Activated CD4-positive, alpha-beta T cell treated with anti-CD3 and anti-CD28 coated beads, Interleukin-2, amount 50 U/mL, for 48 hours (primary cell): Measurements from ENCODE around the gene PIEZO2.

Source experiments
- DNase-seq, 2 experiments: peaks; one replicate each; pipeline ENCODE4 v3.0.0-alpha.2; 2020

The PIEZO2 gene

DNA sequence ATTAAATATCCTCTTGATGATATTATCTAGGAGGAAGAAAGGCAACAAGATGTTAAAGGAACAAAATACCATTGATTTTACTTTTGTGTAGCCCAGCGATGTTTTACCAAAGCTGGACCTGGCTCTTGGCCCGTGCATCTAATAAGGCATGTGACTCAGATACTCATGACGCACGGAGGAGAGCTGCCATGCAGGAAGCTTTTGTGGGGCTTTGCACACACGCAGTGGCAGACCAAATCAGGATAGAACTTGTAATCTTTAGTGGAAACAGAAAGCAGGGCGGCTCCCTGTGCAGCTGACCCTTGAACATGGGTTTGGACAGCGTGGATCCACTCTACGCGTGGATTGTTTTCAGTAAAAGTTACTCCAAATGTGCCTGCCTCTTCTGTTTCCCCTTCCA lies 433.6 kb downstream of the PIEZO2 start:
- no peak for DNase-seq

DNA sequence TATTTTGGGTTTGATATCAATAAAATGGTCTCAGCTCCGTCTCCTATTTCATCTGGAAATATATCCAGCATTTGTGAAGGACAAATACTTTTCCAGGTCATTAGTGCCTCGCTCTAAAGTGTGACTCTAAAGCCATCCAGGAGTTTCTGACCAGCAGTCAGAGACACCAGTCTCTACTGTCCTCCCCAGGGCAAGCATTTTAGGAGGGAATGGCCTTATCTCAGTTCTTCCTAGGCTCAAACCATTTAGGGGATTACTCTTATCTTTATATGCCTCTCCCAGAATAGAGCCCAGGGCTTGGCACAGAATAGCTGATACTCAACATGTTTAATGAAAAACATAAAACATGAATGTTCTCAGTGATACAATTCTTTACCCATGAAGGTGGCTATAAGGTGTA lies 436.0 kb downstream of the PIEZO2 start:
- DNase-seq, result no peak

DNA sequence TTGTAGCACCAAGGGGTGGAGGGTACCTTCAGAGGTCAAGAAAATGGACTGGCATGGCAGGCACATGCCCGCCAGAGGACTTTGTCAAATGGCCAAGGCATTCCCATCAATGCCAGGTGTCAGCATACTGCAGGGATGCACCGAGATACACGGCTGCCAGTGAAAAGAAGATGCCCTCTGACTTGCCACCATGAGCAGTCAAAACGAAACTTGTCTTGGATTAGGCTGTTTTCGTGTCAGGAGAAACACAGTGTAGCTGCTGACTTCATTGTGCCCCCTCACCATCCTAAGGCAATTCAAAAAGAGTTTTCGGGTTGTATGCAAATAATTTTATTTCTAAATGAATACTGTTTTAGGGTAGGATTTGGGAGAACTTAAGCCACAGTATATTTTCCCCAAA lies 442.1 kb downstream of the PIEZO2 start:
- no peak for DNase-seq

DNA sequence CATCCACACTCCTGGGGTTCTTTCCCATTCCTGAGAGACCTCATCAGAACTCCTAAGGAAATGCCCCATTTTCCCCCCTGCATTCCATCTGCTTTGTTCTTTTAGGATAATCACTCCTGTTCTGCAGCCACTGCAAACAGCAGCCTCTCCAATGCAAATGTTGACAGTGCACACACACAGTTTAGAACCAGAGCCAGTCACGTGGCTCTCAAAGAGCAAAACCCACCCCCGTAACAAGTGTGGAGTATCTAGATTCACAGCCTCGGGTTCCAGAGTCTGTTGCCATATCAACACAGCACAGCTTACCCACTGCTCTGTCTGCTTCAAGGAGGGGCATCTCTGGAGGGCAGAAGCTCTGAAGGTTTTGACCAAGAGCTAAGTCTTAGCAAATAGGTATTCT lies 443.6 kb downstream of the PIEZO2 start:
- DNase-seq, result no peak

DNA sequence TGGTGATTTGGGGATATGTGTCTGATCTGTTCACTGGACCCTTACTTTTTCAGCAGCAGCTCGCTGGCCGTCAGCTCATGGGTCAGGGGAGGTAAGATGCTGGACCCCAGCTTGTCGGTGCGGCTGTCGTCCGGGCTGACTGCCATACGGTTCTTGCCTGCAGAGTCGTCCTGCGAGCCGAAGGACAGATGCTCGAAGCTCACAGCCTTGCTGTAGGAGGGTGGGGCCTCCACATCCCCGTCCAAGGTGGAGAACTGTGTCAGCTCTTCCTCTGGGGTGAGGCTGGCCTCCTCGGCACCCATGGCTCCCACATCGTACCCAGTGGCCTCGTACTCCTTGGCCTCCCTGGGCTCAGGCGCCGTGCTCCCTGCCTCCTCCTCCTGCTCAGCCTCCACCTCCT lies 444.1 kb downstream of the PIEZO2 start:
- DNase-seq, result no peak

DNA sequence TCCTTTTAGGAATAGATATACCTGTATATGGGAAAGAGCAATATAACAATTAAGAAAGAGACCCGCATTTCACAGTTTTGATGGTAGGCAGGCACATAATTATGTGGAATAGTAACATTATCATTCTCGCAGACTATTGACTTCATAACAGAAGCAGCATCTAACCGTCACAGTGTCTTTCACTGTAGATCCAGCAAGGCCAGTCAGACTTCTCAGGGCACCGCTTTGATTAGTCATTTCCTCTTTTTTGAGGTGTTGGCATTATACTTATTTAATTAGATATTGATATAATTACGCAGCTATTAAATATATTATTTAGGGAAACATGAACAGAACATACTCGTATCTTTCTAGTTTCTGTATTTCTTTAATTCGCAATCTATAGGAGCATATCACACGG lies 447.2 kb downstream of the PIEZO2 start:
- DNase-seq, result no peak

DNA sequence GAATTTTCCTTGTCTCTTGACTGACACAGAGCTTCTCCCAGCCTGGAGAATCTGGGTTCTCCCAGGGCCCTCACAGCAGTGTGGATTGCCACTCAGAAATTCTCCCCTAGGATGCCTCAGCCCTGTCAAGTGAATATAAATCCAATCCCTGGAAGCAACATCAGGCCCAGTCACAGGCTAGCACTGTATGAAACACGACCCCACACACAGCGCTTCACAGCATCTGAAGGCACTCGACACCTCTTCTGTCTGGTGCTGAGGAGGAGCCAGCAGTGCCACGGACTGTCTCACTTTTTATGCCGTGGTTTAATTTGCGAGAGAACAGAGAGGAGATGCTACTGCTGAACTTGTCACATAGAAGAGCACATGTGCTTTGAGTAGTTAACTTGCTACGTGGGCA lies 459.0 kb downstream of the PIEZO2 start:
- no peak for DNase-seq

DNA sequence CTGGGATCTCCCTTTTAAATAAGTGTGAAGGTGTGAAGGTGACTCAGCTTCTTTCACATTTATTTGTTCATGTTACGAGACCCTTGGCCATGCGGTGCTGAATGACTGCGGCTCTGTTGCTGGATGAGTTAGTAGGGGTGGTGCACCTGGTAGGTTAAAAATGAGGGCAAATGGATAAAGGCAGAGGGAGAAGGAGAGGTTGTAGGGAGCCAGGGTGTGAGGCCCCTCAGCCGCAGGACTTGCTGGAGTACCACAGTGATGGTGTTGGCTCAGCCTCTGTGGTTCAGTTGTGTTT lies 459.4 kb downstream of the PIEZO2 start:
- DNase-seq, result no peak

DNA sequence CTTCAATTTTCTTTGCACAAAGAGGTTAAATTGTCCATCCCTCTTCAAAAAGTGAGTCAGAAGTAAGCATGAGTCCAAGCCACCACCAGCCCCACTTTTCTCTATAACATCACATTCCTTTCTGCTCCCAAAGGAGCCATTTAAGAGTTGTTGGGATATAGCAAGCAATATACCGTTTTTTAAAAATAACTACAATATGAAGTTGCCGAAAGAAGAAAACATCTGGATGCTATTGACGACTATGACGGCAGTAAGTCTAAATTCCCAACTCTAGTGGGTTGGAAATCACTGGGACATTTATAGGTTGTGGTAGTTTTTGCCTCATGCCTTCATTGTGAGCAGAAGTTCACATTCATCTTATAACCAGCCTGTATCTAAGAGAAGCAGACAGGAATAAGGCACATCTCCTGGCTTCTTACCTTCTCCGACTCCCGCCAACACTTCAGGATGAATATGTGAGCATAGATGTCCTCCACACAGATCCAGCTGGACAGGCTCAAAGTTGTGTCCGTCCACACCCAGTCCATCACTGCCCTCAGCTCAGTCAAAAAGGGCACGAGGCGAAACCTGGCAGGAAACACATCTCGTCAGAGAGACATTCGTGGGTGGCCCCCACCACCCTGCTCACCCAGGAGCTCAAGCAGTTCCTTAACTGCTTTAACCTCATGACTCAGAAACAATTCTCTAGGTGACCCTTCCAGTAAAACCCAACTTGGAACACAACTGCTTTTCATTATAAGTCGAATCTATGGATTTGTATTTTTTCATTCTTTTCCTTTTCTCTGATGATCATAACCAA lies 459.9 kb downstream of the PIEZO2 start:
- no peak for DNase-seq

DNA sequence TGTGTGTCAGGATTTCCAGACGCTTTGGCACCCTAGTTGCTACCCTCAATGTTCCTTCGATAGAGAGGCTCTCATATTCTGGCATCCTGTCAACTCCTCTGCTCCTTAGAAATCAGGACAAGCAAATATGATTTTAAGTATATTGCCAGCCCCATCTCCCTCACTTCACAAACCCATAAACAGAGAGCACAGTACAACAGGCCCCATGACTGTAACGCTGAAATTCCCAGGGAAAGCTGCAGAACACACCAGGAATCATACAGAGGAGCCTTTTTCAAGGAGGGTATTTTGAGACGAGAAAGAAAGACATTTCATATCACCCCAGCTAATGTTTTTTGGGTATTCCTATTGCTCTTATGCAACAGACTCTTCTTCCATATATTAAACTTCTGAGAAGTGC lies 460.6 kb downstream of the PIEZO2 start:
- DNase-seq, result no peak

DNA sequence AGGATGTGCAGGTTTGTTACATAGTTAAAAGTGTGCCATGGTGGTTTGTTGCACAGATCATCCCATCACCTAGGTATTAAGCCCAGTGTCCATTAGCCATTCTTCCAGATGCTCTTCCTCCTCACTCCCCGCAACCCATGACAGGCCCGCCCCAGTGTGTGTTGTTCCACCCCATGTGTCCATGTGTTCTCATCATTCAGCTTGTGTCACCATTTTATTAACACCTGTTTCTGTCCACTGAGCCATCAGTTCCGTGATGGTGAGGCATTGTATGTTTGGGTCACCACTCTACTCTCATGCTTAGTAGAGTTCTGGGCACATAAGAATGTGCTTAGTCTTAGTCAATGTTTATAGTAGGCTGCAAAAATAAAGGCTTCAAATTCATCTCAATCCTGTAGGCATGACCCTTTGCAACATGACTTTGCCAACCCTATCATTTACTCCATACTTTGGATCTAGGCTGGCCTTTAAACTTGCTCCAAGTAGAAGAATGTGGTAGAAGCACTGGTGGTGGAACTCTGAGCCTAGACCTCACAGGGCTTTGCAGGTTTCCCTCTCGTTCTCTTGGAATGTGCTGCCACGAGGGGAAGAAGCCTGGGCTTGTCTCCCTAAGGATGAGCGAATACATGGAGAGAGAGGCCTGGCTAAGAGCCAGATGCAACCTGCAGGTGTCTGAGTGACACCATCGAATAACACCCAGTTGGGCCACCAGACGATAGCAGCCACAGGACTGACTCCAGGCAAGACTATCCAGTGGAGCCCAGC lies 462.0 kb downstream of the PIEZO2 start:
- no peak for DNase-seq

DNA sequence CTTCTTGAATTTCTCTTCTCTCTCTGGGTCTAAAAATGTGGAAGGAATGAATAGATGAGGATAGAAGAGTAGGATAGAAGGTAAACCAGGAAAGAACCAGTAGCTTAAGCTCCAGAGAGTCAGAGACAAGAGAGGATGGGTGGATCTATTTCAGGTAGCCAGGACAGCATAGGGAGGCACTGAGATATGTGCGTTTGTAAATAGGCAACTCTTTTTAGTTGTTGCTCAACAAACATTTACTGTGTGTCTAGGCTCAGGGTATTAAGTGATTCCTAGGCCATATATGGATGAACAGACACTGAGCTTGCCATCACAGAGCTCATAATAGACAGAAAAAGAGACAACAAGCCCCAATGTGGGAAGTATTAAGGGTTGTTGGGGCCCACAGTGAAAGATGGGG lies 463.1 kb downstream of the PIEZO2 start:
- DNase-seq, result no peak

DNA sequence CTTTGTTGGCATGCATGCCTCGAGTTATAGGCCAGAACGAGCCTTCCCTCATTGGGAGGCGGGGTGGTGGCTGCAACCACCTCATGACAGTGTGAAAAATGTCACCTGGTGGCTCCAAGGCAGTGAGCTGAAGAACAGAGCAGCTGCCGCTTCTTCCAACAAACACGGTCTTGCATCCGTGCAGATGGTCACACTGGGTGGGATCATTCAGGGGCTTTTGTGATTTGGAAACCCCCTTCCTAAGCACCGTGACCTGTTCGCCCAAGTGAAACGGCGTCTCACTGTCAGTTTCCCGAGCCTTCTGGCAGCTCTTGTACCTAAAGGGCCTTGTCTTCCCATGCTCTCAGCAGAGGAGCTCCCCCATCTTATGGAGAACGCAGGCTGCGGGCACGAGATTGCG lies 463.9 kb downstream of the PIEZO2 start:
- no peak for DNase-seq

DNA sequence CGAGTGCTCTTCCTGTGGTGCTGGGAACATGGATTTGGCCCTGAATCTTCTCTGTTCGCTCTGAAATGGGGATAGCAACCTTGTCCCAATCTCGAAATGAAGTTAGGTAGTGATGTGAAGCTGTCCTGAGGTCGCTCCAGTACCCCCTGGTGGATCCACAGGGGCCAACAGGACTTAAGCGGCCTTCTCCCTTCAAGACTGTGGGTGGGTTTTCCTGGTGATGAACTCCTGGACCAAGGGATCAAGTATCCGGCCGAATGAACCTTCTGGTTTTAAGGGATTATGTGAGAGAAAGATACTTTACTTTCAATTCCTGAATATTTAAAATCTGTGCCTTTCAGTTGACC lies 467.0 kb downstream of the PIEZO2 start:
- DNase-seq, result no peak

DNA sequence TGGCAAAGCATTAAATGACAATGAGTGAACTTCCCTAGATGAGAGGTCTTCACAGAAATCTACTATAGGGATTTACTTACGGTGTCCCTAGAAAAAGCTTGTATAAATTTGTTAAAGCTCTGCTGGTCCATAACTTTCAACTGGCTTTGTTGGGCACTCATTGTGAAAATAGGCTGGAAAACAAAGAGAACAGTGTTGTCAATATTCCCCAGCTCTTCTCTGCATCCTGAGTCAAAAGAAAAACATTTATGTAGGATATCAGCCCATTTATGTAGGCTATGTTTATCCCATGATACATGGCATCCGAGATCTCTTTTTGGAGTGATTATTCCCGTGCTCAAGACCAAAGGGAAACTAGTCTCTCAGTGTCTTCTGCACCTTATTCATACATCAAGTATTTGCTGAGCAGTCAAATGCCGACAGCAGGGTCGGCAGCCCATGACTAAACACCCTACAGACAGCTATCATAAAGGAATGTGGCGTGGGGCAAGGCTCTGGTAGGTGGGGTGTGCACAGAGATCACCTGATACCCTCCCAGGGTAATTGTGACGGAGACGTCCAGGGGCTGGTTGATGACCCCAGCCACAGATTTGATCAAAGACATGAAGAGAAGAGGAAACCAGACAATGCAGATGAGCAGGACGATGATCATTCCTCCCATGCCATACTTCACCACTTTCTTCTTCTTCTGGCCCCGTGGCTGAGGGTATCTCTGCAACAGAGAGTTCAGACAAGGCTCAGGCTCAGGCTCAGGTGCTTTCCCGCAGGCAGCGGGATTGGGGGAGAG lies 467.6 kb downstream of the PIEZO2 start:
- no peak for DNase-seq

DNA sequence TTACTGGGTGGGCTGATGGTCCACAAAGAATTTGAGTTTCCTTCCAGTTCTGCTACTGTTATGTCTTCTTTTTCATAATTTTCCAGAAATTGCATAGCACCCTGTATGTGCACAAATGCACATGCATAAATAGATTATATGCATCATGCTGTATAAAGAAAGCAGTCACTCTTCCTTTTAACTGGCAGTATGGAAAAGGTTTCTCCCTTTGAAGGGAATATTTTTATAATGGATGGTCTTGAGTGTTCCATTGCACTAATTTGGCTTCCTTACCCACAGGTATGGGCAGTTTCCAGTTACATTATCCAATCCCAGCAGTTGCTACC lies 469.1 kb downstream of the PIEZO2 start:
- DNase-seq, result no peak

DNA sequence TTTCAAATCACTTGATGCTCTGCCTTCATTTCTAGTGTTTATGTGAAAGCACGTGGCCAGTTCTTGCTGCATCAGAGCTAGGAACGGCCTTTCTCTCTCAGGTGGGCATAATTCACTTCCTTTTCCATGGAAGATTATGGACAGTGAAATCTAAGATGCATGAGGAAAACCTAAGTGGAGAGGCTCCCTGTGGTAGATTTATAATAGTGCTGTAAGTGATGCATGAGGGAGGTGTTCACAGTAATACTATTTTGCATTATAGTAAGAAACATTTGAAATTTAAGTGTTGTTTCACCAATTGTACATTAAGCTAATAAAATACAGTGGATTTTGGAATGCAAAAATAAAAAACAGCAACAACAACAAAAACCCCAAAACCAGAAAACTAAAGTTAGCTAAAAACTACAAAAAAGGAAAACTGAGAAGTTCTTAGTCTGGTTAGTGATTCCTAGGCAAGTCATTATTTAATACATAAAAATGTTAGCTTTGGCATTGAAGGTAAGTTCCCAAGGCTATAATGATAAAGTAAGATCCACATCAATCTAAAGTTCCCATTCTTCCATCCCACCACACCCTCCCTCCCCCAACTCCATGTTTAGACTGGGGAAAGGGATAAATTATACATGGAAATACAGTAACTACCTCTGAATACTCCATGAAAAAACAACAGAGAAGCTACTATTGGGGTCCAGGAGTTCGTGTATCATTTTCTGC lies 469.7 kb downstream of the PIEZO2 start:
- no peak for DNase-seq

DNA sequence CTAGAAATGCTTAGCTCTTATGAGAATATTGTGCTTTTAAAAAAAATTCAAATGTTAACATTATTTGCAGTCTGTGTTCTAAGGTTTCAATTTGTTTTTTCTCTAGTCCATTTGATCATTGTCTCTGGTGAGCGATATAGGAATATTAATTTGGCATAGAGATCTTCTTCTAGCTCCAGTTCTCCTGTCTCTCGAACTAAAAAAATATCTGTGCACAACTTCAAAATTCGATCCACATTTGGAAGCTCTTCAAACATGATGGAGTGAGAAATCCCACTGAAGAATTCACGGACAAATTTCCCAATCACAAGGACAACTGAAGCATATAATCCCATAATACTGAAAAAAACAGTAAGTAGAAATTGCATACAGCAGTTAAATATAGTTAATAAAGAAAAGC lies 477.9 kb downstream of the PIEZO2 start:
- DNase-seq, result no peak

DNA sequence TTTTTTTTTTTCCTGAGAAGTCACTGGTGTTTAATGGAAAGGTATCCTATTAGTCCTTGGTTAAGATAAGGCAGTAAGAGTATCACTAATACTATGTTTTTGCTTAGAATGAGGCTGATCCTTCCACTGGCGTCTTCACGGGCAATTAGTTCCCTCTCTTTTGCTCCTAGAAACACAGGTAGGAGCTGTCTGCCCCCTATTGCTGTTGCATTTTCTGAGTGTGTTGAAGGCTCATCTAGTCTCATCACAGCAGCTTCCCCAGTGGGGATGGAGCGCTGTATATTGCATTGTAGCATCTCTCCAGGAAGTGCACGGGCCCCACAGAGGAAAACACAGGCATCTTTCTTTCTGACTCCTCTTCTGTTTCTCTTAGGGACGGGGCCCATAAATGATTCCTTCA lies 478.5 kb downstream of the PIEZO2 start:
- DNase-seq, result no peak

DNA sequence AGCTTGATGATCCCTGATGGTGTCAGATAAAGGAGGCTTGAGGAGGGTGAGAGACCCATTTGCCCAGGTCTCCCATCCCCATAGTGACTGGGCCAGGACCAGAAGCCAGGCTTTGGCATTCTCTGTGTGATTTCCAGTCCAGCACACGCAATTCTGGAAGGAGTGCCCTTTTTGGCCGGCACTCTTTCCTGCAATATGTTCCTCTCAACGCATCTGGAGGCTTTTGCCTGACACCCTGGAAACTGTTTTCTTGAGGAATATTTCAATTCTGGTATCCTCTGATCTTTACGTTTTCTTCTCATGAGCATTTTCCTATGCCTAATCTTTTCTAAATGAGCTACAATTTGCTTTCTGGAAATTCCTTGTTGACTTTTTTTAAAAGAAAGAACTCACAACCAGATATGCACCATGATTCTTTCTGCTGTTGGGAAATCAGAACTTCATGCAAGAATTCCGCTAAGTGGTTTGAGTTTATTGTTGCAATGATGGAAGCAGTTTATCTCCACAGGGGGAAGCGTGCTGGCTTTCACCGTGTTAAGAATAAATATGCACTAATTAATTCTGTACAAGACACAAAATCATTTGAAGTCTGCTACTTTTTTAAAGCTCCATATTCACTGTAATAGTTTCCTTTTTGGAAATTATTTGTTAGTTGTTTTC lies 479.8 kb downstream of the PIEZO2 start:
- DNase-seq, result no peak

DNA sequence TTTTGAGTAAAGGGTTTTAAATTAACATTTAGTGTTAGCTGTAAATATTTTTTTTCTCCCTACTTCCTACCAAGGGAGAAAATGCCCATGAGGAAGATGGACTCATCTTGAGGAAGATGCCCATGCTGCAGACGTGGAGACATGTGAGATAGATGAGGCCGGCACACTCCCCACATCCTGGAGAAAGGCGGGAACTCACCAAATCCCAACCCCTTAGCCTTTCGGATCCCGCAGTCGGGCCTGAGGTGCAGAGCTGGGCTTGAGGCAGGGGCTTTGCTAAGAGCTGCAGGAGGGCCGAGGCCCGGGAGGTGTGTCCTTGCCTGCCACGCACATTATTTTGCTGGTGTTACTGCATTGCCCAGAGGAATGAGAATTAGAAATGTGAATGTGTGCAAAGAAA lies 485.6 kb downstream of the PIEZO2 start:
- DNase-seq, result no peak

DNA sequence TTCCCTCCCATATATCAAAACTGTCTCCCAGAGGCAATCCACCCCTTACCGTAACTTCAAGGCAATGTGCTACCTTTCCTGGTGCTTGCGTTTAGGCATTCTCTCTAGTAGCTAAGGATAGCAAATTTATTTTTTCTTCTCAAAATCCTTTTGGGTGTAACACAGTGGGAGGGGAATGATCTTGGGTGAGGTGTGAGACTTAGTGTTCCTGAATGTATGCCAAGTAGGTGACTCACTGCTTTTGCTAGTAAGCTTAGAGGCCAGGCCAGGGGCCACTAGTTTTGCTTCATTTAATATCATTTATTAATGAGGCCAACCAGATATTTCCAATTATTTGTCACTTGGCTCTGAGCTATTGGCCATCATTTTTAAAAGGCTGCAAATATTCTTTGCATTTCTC lies 488.1 kb downstream of the PIEZO2 start:
- no peak for DNase-seq
